Measurements from ENCODE around the gene AGAP2. TPM values are rescaled to one million over a fixed set of nuclear protein-coding genes. Genes with fewer than 3 reads are reported as not detected.
"Not testable (repeated sequence)": the region's sequence is repeated elsewhere in the genome, so short reads cannot be mapped to it uniquely, and the experiment has no call there.

The AGAP2 gene
- total RNA-seq, 1 donor from 2014 or later: not detected

GRCh38 chr12:57693659-57694458 is 44.7 kb downstream of the AGAP2 start, which contains the start of gene OS9:
Gene OS9 (plus strand): TSS chr12:57694132. CDS start chr12:57694162, 30 bp downstream.
- TF ChIP-seq, protein P1, sequence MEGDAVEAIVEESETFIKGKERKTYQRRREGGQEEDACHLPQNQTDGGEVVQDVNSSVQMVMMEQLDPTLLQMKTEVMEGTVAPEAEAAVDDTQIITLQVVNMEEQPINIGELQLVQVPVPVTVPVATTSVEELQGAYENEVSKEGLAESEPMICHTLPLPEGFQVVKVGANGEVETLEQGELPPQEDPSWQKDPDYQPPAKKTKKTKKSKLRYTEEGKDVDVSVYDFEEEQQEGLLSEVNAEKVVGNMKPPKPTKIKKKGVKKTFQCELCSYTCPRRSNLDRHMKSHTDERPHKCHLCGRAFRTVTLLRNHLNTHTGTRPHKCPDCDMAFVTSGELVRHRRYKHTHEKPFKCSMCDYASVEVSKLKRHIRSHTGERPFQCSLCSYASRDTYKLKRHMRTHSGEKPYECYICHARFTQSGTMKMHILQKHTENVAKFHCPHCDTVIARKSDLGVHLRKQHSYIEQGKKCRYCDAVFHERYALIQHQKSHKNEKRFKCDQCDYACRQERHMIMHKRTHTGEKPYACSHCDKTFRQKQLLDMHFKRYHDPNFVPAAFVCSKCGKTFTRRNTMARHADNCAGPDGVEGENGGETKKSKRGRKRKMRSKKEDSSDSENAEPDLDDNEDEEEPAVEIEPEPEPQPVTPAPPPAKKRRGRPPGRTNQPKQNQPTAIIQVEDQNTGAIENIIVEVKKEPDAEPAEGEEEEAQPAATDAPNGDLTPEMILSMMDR (IDR thresholded peaks at IDR 0.05; ENCODE audit: insufficient read depth, low read length, poor library complexity, severe bottlenecking): peak; percentile 74
- Histone ChIP-seq H3K4me3 (ENCODE audit: low read depth, low read length) (peak within 1 kb of the TSS; percentile 78), H3K36me3 (ENCODE audit: control insufficient read depth, insufficient read depth, low read length) (peaks cover 2% of the 10 kb centered on the region), H3K27me3 (ENCODE audit: control insufficient read depth, insufficient read depth, low read length) (no peaks in the 10 kb centered on the region)
- DNase-seq (ENCODE audit: low read depth): peak; percentile 99

GRCh38 chr12:57693317-57693658 is 45.3 kb downstream of the AGAP2 start:
- DNase-seq (ENCODE audit: low read depth): no peak
- no peak overlapping the region for H3K4me3 ChIP-seq (ENCODE audit: low read depth, low read length)
- TF ChIP-seq, protein P1 (IDR thresholded peaks at IDR 0.05; ENCODE audit: insufficient read depth, low read length, poor library complexity, severe bottlenecking): no peak
- no peaks in the 10 kb centered on the region for H3K27me3 ChIP-seq (ENCODE audit: control insufficient read depth, insufficient read depth, low read length)
- peaks cover 2% of the 10 kb centered on the region for H3K36me3 ChIP-seq (ENCODE audit: control insufficient read depth, insufficient read depth, low read length)

GRCh38 chr12:57692500-57692899 is 46.0 kb downstream of the AGAP2 start:
- H3K36me3 ChIP-seq (ENCODE audit: control insufficient read depth, insufficient read depth, low read length): peaks cover under 1% of the 10 kb centered on the region
- no peak overlapping the region for H3K4me3 ChIP-seq (ENCODE audit: low read depth, low read length)
- H3K27me3 ChIP-seq (ENCODE audit: control insufficient read depth, insufficient read depth, low read length): no peaks in the 10 kb centered on the region
- no peak for DNase-seq (ENCODE audit: low read depth)
- TF ChIP-seq, protein P1 (IDR thresholded peaks at IDR 0.05; ENCODE audit: insufficient read depth, low read length, poor library complexity, severe bottlenecking): no peak

DNA sequence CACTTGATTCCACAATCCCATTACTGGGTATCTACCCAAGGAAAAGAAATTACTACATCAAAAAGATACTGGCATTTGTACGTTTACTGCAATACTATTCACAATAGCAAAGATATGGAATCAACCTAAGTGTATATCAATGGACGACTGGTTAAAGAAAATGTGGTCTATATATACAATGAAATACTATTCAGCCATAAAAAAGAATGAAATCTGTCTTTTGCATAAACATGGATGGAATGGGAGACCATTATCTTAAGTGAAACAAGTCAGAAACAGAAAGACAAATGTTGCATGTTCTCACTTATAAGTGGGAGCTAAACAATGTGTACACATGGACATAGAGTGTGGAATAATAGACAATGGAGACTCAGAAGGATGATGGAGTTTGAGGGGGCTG is 49.6 kb downstream of the AGAP2 start:
- TF ChIP-seq, protein P1 (IDR thresholded peaks at IDR 0.05; ENCODE audit: insufficient read depth, low read length, poor library complexity, severe bottlenecking): no peak
- H3K4me3 ChIP-seq (ENCODE audit: low read depth, low read length): no peak overlapping the region
- no peaks in the 10 kb centered on the region for H3K36me3 ChIP-seq (ENCODE audit: control insufficient read depth, insufficient read depth, low read length)
- H3K27me3 ChIP-seq (ENCODE audit: control insufficient read depth, insufficient read depth, low read length): peaks cover 2% of the 10 kb centered on the region
- no peak for DNase-seq (ENCODE audit: low read depth)

DNA sequence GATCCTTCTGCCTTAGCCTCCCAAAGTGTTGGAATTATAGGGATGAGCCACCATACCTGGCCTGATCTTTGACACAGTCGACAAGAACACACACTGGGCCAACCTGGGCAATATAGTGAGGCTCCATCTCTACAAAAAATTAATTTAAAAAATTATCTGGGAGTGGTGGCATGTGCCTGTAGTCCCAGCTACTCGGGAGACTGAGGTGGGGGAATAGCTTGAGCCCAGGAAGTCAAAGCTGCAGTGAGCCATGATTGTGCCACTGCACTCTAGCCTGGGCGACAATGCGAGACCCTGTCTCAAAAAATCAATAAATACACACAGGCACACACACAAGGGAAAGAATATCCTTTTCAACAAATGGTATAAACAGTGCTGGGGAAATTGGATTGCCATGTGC is 50.7 kb downstream of the AGAP2 start:
- DNase-seq (ENCODE audit: low read depth): no peak
- Histone ChIP-seq H3K27me3 (ENCODE audit: control insufficient read depth, insufficient read depth, low read length) (peaks cover 2% of the 10 kb centered on the region), H3K36me3 (ENCODE audit: control insufficient read depth, insufficient read depth, low read length) (no peaks in the 10 kb centered on the region), H3K4me3 (ENCODE audit: low read depth, low read length) (no peak overlapping the region)
- TF ChIP-seq, protein P1 (IDR thresholded peaks at IDR 0.05; ENCODE audit: insufficient read depth, low read length, poor library complexity, severe bottlenecking): no peak

DNA sequence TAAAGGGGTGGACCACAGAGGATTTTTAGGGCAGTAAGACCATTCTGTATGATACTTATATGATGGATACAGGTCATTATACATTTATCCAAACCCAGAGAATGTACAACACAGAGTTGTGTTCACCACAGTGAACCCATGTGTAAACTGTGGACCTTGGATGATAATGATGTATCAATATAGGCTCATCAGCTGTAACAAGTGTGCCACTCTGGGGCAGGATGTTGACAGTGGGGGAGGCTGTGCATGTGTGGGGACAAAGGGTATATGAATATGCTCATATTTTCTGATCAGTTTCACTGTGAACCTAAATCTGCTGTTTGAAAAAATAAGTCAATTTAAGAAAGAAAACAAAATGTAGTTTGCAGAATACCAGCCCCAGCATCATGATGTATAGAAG is 58.8 kb downstream of the AGAP2 start:
- Histone ChIP-seq H3K27me3 (ENCODE audit: control insufficient read depth, insufficient read depth, low read length) (no peaks in the 10 kb centered on the region), H3K36me3 (ENCODE audit: control insufficient read depth, insufficient read depth, low read length) (no peaks in the 10 kb centered on the region), H3K4me3 (ENCODE audit: low read depth, low read length) (no peak overlapping the region)
- no peak for DNase-seq (ENCODE audit: low read depth)
- TF ChIP-seq, protein P1 (IDR thresholded peaks at IDR 0.05; ENCODE audit: insufficient read depth, low read length, poor library complexity, severe bottlenecking): no peak

DNA sequence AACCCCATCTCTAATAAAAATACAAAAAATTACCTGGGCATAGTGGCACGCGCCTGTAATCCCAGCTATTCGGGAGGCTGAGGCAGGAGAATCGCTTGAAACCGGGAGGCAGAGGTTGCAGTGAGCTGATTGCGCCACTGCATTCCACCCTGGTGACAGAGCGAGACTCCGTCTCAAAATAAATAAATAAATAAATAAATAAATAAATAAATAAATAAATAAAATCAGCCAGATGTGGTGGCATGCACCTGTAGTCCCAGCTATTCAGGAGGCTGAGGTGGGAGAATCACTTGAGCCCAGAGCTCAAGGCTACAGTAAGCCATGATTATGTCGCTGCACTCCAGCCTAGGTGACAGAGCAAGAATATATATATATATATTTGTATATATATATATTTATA is 60.6 kb downstream of the AGAP2 start:
- DNase-seq (ENCODE audit: low read depth); H3K27me3 ChIP-seq (ENCODE audit: control insufficient read depth, insufficient read depth, low read length); H3K4me3 ChIP-seq (ENCODE audit: low read depth, low read length); H3K36me3 ChIP-seq (ENCODE audit: control insufficient read depth, insufficient read depth, low read length): not testable (repeated sequence)

All from kidney epithelial cell (primary cell).